ENCODE data around the gene GRK4.

DNA sequence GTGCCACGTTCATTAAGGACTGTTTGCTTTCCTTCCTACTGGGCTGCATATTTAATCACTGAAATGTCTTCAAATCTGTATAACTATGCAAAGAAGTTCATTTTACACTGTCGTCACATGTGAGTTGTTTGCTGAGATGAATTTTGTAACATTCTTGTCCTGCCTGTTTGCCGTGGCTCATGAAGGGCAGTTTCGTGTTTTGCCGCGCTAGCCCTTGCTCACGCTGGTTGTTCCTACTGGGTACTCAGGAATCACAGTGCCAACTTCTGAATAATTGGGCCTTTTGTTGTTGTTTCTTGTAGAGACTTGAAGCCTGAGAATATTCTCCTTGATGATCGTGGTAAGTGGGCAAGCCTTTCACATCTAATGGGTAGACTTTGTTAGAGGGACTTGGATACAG is 58.7 kb downstream of the GRK4 start:
- TF ChIP-seq, protein P1, sequence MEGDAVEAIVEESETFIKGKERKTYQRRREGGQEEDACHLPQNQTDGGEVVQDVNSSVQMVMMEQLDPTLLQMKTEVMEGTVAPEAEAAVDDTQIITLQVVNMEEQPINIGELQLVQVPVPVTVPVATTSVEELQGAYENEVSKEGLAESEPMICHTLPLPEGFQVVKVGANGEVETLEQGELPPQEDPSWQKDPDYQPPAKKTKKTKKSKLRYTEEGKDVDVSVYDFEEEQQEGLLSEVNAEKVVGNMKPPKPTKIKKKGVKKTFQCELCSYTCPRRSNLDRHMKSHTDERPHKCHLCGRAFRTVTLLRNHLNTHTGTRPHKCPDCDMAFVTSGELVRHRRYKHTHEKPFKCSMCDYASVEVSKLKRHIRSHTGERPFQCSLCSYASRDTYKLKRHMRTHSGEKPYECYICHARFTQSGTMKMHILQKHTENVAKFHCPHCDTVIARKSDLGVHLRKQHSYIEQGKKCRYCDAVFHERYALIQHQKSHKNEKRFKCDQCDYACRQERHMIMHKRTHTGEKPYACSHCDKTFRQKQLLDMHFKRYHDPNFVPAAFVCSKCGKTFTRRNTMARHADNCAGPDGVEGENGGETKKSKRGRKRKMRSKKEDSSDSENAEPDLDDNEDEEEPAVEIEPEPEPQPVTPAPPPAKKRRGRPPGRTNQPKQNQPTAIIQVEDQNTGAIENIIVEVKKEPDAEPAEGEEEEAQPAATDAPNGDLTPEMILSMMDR (IDR thresholded peaks at IDR 0.05): no peak
- no peak for TF ChIP-seq EZH2 (IDR thresholded peaks at IDR 0.05; ENCODE audit: borderline replicate concordance, insufficient read depth, low read depth, low read length, poor library complexity, severe bottlenecking)
